Right forelimb (tissue), 1 donor: ENCODE measurements around the gene G6PD.

ENCODE experiments used
- DNase-seq: peaks from one replicate; pipeline ENCODE4 v3.0.0-alpha.2; 2018

G6PD gene

DNA sequence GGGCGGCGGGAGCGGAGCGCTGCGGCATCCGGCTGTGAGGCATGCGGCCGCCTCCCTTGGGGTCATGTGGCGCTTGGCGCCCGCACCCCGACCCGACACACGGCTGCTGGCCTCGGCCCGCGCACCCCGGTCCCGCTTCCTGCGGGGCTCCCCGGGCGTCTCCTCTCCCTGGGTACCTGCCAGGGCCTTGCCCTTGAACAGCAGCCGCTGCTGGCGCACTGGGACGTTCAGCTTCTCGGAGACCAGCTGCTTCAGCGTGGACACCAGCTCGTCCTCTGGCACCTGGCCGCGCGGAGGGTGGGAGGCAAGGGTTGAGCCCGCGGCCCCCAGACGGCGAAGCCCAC, 60.6 kb downstream of the G6PD start:
- DNase-seq: peak; percentile 48

DNA sequence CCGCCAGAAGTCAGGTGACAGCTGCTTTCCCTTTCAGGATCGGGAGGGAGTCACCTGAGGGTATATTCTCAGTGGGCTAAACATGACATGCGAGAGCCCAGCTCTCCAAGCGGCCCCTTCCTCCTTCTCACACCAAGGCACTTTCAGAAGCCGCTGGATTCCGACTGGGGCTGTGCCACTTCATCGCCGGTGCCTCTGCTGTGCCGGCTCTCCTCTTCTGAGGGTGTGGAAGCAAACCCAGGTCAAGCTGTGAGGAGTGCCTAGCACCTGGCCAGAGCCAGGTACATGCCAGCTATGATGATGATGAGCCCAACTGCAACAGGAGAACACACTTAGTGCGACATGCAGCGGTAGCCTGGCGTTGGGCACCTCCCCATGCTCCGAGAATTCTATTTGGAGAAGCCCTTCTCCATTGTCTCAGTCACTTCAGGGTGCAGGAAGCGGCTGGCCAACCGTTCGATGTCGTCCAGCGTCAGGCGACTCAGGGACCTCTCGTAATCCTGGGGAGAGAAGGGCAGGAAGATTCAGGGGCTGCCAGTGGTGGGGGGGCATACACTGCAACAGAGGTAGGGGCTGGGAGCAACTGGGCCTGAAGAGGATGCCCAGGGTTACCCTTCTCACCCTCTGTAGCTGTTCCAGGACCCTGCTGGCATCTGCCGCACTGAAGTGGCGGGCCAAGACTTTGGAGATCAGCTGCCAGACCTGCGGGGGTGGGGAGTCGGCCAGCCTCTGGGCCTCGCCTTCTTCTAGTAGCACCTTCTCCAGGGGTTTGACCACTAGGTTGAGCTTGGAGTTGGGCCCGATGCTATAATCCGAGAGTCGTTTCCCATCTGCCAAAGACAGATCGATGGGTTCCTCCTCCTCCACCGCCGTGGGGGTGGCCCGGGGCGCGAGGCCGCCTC, 61.2 kb downstream of the G6PD start:
- DNase-seq: no peak

DNA sequence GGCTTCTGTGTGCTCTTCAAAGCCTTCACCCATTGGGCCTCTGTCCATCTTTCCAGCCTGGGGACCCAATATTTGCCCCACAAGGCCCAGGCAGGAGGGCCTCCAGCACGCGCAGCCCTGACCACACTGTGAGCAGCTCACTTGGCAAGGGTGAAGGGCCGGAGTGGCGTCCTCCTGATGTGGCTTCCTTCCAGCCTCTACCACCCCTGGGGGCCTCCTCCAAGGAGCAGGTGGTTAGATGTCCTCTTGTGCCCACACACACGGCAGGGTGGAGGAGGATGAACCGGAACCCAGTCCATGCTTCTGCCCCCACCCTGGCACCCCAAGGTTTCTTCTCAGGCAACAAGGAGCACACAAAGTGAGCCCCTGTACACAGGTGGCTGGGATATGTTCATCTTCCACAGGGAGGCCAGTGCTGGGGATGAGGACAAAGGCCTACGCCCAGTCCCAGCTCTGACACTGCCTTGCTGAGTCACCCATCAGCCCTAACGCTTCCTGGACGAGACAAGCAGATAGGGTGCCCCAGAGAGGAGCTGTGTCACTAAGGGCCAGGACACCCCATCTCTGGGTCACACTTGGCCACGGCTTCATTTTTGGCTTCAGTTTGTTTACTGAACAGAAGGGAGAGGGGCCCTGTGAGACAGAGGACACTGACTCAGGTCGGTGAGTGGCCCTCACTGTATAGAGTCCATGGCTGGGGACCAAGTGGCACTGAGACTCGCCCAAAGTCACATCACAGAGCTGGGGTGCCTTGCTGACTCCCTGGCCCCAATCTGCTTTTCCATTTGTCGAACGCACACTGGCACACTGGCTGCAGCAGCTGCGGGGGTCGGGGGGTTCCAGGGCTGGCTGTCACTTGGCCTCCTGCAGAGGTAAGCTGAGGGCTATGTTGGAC, 62.1 kb downstream of the G6PD start:
- peak; percentile 23 for DNase-seq

DNA sequence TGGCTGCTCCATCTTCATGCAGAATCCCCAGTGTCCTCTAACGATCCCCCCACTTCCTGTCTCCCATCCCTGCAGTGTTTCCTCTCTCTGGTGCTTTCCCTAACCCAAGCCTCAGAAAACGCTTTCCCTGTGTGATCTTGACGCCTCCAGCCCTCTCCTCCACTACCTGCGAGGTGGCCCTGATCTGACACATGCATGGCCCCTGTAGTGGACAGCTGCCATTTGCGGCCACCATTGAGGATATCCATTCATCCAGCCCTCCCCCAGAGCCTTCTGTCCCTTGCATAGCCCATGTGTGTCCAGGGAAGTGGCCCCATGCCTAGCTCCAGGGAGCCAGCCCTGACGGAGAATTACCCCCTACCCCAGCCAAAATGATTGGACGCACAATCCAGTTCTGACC, 63.3 kb downstream of the G6PD start:
- DNase-seq: peak; percentile 20

DNA sequence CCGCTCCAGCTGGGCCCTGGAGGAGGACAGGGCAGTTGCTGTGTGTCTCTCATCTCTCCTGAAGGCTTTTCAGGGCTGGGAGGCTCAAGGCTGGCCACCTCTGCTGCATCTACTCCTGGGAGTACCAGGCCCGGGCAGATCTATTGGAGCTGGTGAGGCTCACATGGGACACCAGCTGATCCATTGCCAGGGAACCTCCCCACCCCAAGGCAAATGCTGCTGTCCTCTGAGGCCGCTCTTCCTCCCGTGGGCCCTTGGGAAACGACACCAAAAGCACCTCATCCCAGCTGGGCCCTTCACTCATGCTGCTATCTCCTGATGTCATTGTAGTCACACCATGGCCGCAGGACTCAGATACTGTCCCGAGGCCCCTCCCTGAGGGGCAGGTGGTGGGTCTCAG, 63.9 kb downstream of the G6PD start:
- peak; percentile 22 for DNase-seq

DNA sequence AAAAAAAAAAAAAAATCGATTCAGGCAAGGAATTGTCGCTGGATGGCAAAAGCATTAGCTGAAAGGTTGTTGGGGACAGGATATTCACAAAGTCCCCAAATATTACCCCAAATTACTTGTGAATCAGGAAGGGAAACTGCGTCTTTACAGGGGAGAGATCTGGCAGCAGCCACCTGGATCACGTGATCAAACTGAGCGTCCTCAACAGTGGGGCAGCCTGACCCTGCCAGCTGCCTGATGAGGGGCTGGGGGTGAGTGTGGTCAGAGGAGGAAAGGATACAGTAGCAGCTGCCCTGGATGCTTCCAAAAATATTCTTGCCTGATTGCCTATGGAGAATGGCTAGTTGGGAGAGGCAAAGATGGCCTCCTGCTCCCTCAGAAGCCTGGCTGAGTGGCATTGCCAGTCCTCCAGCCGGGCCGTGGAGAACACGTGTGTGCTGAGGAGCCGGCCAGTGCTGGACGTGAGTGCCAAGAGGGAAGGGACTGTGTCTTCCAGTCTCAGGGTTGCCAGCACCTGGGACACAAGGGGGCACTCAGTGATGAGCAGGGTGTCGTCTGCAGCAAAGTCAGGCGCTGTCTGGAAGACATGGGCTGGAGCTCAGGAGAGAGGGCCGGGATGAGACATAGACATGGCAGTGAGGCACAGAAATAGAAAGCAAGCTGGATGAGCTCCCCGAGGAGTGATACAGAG, 64.6 kb downstream of the G6PD start:
- no peak for DNase-seq
